CD14-positive monocyte (primary cell): ENCODE results near the gene ADA. TPM values are rescaled to one million over a fixed set of nuclear protein-coding genes. Genes with fewer than 3 reads are reported as not detected.

Experiments
- DNase-seq, 3 donors: peaks; one replicate each; pipeline ENCODE4 v3.0.0-alpha.2; 2011 to 2022
- H2AFZ ChIP-seq: 2 replicates; pipeline ENCODE4 v1.6.0; 2012; ENCODE audit warnings: mild to moderate bottlenecking, low read depth, low read length, inconsistent platforms; ENCODE audit not compliant: insufficient read depth, poor library complexity, severe bottlenecking
- H3K27ac ChIP-seq, 2 donors: 1 replicate in 1 of 2; 2 replicates in 1 of 2; pipeline ENCODE4 v1.5.1; 2012 to 2013; ENCODE audit warnings: low read length in 2 of 2, control low read depth in 1 of 2, inconsistent platforms in 1 of 2, low read depth in 1 of 2, mild to moderate bottlenecking in 1 of 2
- H3K27me3 ChIP-seq, 2 donors: one replicate each; pipeline versions ENCODE4 v1.6.0 to v1.6.1; 2011 to 2013; ENCODE audit warnings: low read length in 2 of 2; ENCODE audit not compliant: control insufficient read depth in 2 of 2, insufficient read depth in 2 of 2
- H3K36me3 ChIP-seq, 2 donors: replicated peaks in 1 of 2; 1 replicate in 1 of 2; 2 replicates in 1 of 2; pipeline versions ENCODE4 v1.5.1 to v1.6.1; 2012 to 2013; ENCODE audit warnings: low read length in 2 of 2, control low read depth in 1 of 2, inconsistent platforms in 1 of 2, mild to moderate bottlenecking in 1 of 2; ENCODE audit not compliant: insufficient read depth in 2 of 2, control insufficient read depth in 1 of 2
- H3K4me1 ChIP-seq, 2 donors: 1 replicate in 1 of 2; 2 replicates in 1 of 2; pipeline versions ENCODE4 v1.5.1 to v1.6.1; 2012 to 2013; ENCODE audit warnings: low read length in 2 of 2, control low read depth in 1 of 2, inconsistent platforms in 1 of 2, mild to moderate bottlenecking in 1 of 2, moderate library complexity in 1 of 2; ENCODE audit not compliant: insufficient read depth in 2 of 2, control insufficient read depth in 1 of 2
- H3K4me2 ChIP-seq: replicated peaks from 2 replicates; pipeline ENCODE3; 2012; ENCODE audit warnings: low read length, moderate library complexity, mild to moderate bottlenecking; ENCODE audit not compliant: poor library complexity, severe bottlenecking; ENCODE audit errors: extremely low read depth
- H3K4me3 ChIP-seq, 3 experiments: fragments of 200-600 bp in 1 of 3; sonication (generic) in 1 of 3; replicated peaks in 1 of 3; 1 replicate in 2 of 3; 2 replicates in 1 of 3; pipeline ENCODE4 v1.5.1; 2011 to 2013; ENCODE audit warnings: low read length in 3 of 3, mild to moderate bottlenecking in 3 of 3, control low read depth in 2 of 3, low read depth in 2 of 3, inconsistent platforms in 1 of 3, moderate library complexity in 1 of 3
- H3K79me2 ChIP-seq: 2 replicates; pipeline ENCODE4 v1.6.0; 2012; ENCODE audit warnings: mild to moderate bottlenecking, control low read depth, inconsistent platforms, low read length, moderate library complexity; ENCODE audit not compliant: insufficient read depth
- H3K9ac ChIP-seq: 2 replicates; pipeline ENCODE4 v1.6.0; 2017; ENCODE audit warnings: low read length, mild to moderate bottlenecking; ENCODE audit not compliant: insufficient read depth, poor library complexity, severe bottlenecking
- H3K9me3 ChIP-seq, 2 donors: replicated peaks in 1 of 2; 1 replicate in 1 of 2; 2 replicates in 1 of 2; pipeline versions ENCODE4 v1.5.1 to v1.6.1; 2012 to 2013; ENCODE audit warnings: low read length in 2 of 2, control low read depth in 1 of 2; ENCODE audit not compliant: control insufficient read depth in 1 of 2, insufficient read depth in 1 of 2
- H4K20me1 ChIP-seq: 2 replicates; pipeline ENCODE4 v1.6.0; 2012; ENCODE audit warnings: mild to moderate bottlenecking, low read length, control low read depth, moderate library complexity; ENCODE audit not compliant: insufficient read depth
- H3K27ac Mint-ChIP-seq, 7 donors: one replicate each; pipeline ENCODE4 v1.8.0; 2020; ENCODE audit warnings: mild to moderate bottlenecking in 7 of 7, mixed read lengths in 7 of 7, moderate library complexity in 6 of 7, inconsistent platforms in 2 of 7
- H3K27me3 Mint-ChIP-seq, 3 donors: one replicate each; pipeline ENCODE4 v1.8.0; 2021 to 2022; ENCODE audit warnings: low read depth in 3 of 3, mild to moderate bottlenecking in 3 of 3, mixed read lengths in 3 of 3, moderate library complexity in 3 of 3, inconsistent platforms in 1 of 3
- H3K36me3 Mint-ChIP-seq, 2 donors: one replicate each; pipeline ENCODE4 v1.8.0; 2020; ENCODE audit warnings: mixed read lengths in 2 of 2, inconsistent platforms in 1 of 2, mild to moderate bottlenecking in 1 of 2
- H3K4me1 Mint-ChIP-seq: one replicate; pipeline ENCODE4 v1.8.0; 2020; ENCODE audit warnings: mild to moderate bottlenecking, mixed read lengths
- H3K4me3 Mint-ChIP-seq, 2 donors: one replicate each; pipeline ENCODE4 v1.8.0; 2020; ENCODE audit warnings: mild to moderate bottlenecking in 2 of 2, mixed read lengths in 2 of 2, moderate library complexity in 1 of 2
- H3K9me3 Mint-ChIP-seq, 7 donors: one replicate each; pipeline ENCODE4 v1.8.0; 2020 to 2022; ENCODE audit warnings: mixed read lengths in 7 of 7, mild to moderate bottlenecking in 6 of 7, moderate library complexity in 6 of 7, inconsistent platforms in 2 of 7
- CTCF ChIP-seq: fragments of 200-600 bp; IDR thresholded peaks from one replicate; pipeline ENCODE4 v1.8.0; 2022; ENCODE audit warnings: antibody characterized with exemption, mild to moderate bottlenecking
- WGBS: methylation state at CpG from one replicate; pipeline ENCODE4 v1.1.5; 2013; ENCODE audit warnings: missing lambda C conversion rate; ENCODE audit not compliant: insufficient coverage; 5-methylcytosine and 5-hydroxymethylcytosine counted together
- intact Hi-C, 2 donors: fragments of 100-400 bp; cut with micrococcal nuclease; formaldehyde crosslinking; loops; one replicate each; pipeline versions ENCODE4 v1.15.0 to v1.15.1; 2023
- polyA plus RNA-seq, 3 donors: library from polyadenylated mRNA; depleted of rRNA in 1 of 3; unstranded in 2 of 3; stranded (reverse) in 1 of 3; fragments of 300-500 nt in 2 of 3; fragments of >200 nt in 1 of 3; fragmentation: Illumina TruSeq in 2 of 3; gene quantifications; 1 replicate in 2 of 3; 2 replicates in 1 of 3; pipeline ENCODE4 v1.2.3, GENCODE V29; 2012 to 2021

Gene ADA
- polyA plus RNA-seq, 3 donors: 11.1 to 17.2 (median 15.6) TPM

GRCh38 chr20:44622501-44623270 lies 28.8 kb downstream of the ADA start:
- H3K36me3 Mint-ChIP-seq: peaks cover 16 to 25% of the 10 kb centered on the region in 2 donors
- WGBS: 91% methylated on average over 13 of the region's 19 CpGs
- Histone ChIP-seq H3K9ac (no peak overlapping the region), H3K27me3 (no peaks in the 10 kb centered on the region), H3K9me3 (peaks cover 9 to 12% of the 10 kb centered on the region in 2 donors), H3K36me3 (peaks cover 0 to 30% of the 10 kb centered on the region in 2 donors), H3K79me2 (no peaks in the 10 kb centered on the region), H3K27ac (peak overlapping the region in 1 of 2 donors; percentile 1), H3K4me3 (no peak overlapping the region), H4K20me1 (no peaks in the 10 kb centered on the region), H3K4me2 (no peak overlapping the region), H2AFZ (no peak overlapping the region), H3K4me1 (no peaks in the 10 kb centered on the region)
- peaks cover 5% of the 10 kb centered on the region for H3K4me1 Mint-ChIP-seq
- intact Hi-C loops: no loop called here
- no peaks in the 10 kb centered on the region for H3K27me3 Mint-ChIP-seq
- TF ChIP-seq CTCF: no peak
- DNase-seq: no peak
- peak overlapping the region in 1 of 7 donors; percentile 21 for H3K27ac Mint-ChIP-seq
- peaks cover 4 to 18% (median 10%) of the 10 kb centered on the region in 7 donors for H3K9me3 Mint-ChIP-seq
- H3K4me3 Mint-ChIP-seq: no peak overlapping the region

DNA sequence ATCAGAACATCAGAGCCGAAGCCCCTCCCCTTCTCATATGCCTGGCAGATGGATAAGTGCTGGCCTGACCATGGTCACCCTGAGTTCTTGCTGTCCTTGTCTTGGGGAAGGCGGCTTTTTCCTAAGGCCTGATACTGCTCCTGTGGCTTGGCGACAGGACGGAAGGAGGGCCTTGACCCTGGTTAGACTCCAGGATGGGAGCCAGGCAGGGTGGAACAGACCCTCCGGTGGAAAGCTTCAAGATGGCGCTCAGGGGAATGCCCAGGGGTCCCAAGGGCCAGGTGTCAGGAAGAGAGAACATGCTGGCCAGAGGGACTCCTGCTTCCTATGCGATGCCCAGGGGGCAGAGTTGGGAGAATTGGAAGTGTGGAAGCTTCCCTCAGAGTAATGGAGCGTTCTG lies 29.6 kb downstream of the ADA start:
- H3K9me3 ChIP-seq: peaks cover 9 to 12% of the 10 kb centered on the region in 2 donors
- 98% methylated on average over 8 of the region's 8 CpGs for WGBS
- intact Hi-C loops: no loop called here
- no peak overlapping the region for H3K27ac Mint-ChIP-seq
- no peak overlapping the region for H3K27ac ChIP-seq
- no peaks in the 10 kb centered on the region for H3K27me3 ChIP-seq
- H3K4me1 ChIP-seq: no peaks in the 10 kb centered on the region
- H3K9me3 Mint-ChIP-seq: peaks cover 4 to 18% (median 10%) of the 10 kb centered on the region in 7 donors
- H4K20me1 ChIP-seq: no peaks in the 10 kb centered on the region
- peaks cover 16 to 25% of the 10 kb centered on the region in 2 donors for H3K36me3 Mint-ChIP-seq
- no peak overlapping the region for H3K4me2 ChIP-seq
- no peak for DNase-seq
- no peak for TF ChIP-seq CTCF
- H3K9ac ChIP-seq: no peak overlapping the region
- H3K79me2 ChIP-seq: no peaks in the 10 kb centered on the region
- no peak overlapping the region for H3K4me3 Mint-ChIP-seq
- no peak overlapping the region for H3K4me3 ChIP-seq
- H3K36me3 ChIP-seq: peaks cover 0 to 30% of the 10 kb centered on the region in 2 donors
- H3K4me1 Mint-ChIP-seq: peaks cover 5% of the 10 kb centered on the region
- H2AFZ ChIP-seq: no peak overlapping the region
- H3K27me3 Mint-ChIP-seq: no peaks in the 10 kb centered on the region
